ENCODE data around the gene ATP9A. TPM values are rescaled to one million over a fixed set of nuclear protein-coding genes. Genes with fewer than 3 reads are reported as not detected.
"Not testable (repeated sequence)": the region's sequence is repeated elsewhere in the genome, so short reads cannot be mapped to it uniquely, and the experiment has no call there.

ATP9A gene
- total RNA-seq, 1 donor, result 69.1 TPM

DNA sequence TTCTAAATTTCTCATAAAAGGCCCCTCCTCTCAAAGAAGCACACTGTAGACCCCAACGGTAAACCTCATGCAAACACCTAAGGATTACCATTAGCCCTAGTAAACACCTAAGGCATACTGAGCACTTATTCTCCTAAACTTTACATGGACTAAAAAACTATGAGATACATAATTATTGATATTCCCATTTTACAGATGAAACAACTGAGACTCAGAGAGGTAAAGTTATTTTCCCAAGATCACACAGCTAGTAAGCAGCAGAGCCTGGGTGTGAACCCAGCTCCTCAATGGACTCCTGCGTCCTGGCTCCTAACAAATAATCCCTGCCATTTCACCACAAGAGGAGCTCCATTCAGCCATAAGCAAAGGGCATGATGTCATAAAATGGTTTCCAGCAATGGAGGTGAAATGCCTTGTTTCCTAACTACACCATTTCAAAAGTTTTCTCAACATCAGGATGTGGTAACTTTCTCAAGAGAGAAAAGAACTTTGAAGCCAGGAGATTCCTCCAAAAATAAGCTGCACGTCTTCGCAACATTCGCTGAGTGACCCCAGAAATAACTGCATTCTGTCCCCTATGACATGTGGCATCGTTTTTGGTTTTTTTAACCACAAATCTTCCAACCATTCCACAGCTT, 4.1 kb downstream of the ATP9A start:
- DNase-seq (ENCODE audit: low read depth), result no peak
- H3K4me3 ChIP-seq (ENCODE audit: low read depth, low read length), result no peak overlapping the region
- no peak for TF ChIP-seq CTCF (IDR thresholded peaks at IDR 0.05; ENCODE audit: insufficient read depth, low read length)

DNA sequence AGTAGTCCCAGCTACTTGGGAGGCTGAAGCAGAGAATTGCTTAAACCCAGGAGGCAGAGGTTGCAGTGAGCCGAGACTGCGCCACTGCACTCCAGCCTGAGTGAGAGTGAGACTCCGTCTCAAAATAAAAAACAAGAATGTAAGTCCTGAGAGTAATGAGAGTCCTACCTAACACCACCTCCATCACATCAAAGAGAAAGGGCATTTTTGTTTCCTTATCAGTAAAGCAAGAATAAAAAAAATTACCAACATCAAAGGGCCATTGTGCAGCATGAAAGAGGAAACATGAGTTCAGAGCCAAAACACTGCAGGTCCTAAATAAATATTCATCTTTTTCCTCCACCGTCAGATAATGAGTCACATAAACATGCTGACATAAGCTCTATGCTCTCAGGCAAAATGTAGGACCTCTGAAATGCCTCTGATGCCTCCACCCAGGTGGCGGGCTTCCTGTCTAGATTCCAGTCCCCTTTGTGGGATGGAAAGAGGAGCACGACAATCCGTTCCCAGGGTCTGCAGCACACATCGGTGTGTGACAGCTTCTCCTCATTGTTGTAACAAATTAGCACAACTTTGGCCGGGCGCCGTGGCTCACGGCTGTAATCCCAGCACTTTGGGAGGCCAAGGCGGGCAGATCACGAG, 7.2 kb downstream of the ATP9A start:
- H3K4me3 ChIP-seq (ENCODE audit: low read depth, low read length), result no peak overlapping the region
- DNase-seq (ENCODE audit: low read depth), result peak; percentile 56
- TF ChIP-seq CTCF (IDR thresholded peaks at IDR 0.05; ENCODE audit: insufficient read depth, low read length), result no peak

DNA sequence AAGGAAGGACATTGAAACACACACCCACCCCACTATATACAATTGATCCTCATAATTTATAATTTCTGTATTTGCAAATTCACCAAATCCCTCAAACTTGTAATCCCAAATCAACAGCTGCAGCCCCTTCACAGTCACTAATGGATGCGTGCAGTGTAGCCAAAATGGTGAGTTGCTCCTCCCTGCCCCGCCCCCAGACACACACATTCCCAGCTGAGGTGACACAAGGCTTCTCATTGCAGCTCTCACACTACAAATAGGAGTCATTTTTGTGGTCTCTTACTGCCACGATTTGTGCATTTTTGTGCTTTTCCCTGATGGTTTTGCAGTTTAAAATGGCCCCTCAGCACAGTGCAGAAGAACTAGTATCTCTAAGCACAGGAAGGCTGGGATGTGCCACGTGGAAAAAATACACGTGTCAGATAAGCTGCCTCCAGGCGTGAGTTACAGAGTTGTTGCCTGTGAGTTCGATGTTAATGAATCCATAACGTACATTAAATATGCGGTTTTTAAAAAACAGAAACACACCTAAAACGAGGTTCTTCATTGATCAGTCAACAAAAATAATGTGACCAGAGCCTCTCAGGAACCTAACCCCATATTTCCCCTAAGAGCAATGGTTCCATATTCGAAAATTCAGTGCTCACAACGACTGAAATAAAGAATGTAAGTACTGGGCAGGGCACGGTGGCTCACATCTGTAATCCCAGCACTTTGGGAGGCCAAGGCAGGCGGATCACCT, 8.2 kb downstream of the ATP9A start:
- no peak for DNase-seq (ENCODE audit: low read depth)
- no peak overlapping the region for H3K4me3 ChIP-seq (ENCODE audit: low read depth, low read length)
- TF ChIP-seq CTCF (IDR thresholded peaks at IDR 0.05; ENCODE audit: insufficient read depth, low read length), result no peak

DNA sequence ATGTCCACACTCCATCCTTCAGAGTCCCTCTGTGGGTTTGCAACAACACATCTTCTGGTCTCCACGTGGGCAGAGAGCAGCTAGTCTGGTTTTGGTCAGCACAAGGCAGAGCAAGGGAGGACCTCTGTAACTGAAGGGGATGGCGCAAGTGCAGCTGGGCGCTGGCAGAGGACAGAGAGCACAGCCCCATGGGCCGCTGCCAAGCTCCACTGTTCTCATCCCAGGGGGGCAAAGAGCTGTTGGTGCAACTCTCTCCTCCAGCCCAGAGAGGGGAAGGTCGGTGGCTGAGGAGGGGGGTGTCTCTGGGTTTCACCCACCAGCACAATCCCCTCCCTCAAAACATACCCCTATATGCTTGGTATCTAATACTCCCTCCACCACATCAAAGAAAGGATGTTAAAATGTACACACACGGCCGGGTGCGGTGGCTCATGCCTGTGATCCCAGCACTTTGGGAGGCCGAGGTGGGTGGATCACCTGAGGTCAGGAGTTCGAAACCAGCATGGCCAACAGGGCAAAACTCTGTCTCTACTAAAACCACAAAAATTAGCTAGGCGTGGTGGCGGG, 9.1 kb downstream of the ATP9A start:
- H3K4me3 ChIP-seq (ENCODE audit: low read depth, low read length), result no peak overlapping the region
- TF ChIP-seq CTCF (IDR thresholded peaks at IDR 0.05; ENCODE audit: insufficient read depth, low read length), result no peak
- no peak for DNase-seq (ENCODE audit: low read depth)

DNA sequence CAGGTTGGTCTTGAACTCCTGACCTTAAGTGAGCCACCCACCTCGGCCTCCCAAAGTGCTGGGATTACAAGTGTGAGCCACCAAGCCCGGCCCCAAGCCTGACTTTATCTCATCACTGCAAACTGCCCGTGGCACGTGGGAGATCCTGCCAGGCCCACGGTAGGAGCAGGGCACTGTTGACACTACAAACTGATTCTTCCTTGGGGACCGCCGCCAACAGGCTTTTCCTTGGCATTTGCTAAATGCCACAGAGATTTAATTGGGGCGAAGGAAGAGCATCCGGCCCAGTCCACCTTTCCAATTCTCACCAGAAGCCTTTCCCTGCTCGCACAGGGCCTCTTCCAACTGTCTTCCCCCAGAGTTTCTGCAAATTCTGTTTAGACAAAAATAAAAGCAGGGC, 11.0 kb downstream of the ATP9A start:
- DNase-seq (ENCODE audit: low read depth), result no peak
- no peak overlapping the region for H3K4me3 ChIP-seq (ENCODE audit: low read depth, low read length)
- no peak for TF ChIP-seq CTCF (IDR thresholded peaks at IDR 0.05; ENCODE audit: insufficient read depth, low read length)

GRCh38 chr20:51756653-51757052, 11.5 kb downstream of the ATP9A start:
- no peak for DNase-seq (ENCODE audit: low read depth)
- no peak overlapping the region for H3K4me3 ChIP-seq (ENCODE audit: low read depth, low read length)
- no peak for TF ChIP-seq CTCF (IDR thresholded peaks at IDR 0.05; ENCODE audit: insufficient read depth, low read length)

GRCh38 chr20:51753220-51753619, 15.0 kb downstream of the ATP9A start:
- H3K4me3 ChIP-seq (ENCODE audit: low read depth, low read length); DNase-seq (ENCODE audit: low read depth): not testable (repeated sequence)
